ENCODE data around the gene DLL3. TPM values are rescaled to one million over a fixed set of nuclear protein-coding genes. Genes with fewer than 3 reads are reported as not detected.

Gene DLL3
- total RNA-seq, 1 donor from 2014 or later = 0.53 TPM

- ChIA-PET POLR2A (interaction anchor here (1.0 to 1.3 kb wide), 2 partner anchors 62 to 106 kb away, joined by 3 to 5 read pairs; partner anchors contain the start of gene SUPT5H), CTCF (interaction anchor here (0.9 to 1.3 kb wide), 2 partner anchors 18 to 71 kb away, joined by 3 read pairs; partner anchors contain the start of gene RPS16)
- Mint-ChIP-seq H3K9me3 (no peaks in the 10 kb centered on the region), H3K27me3 (peaks cover 31% of the 10 kb centered on the region), H3K27ac (no peak overlapping the region), H3K4me3 (peak overlapping the region; percentile 83), H3K4me1 (peaks cover 25% of the 10 kb centered on the region), H3K36me3 (ENCODE audit: low read depth) (no peaks in the 10 kb centered on the region)
- ATAC-seq (ENCODE audit: low read depth) (peak; percentile 78), DNase-seq (peak; percentile 59)
- TF ChIP-seq CTCF (IDR thresholded peaks at IDR 0.05) = no peak
- intact Hi-C loops (cut with micrococcal nuclease) = loop anchor here (10.0 kb wide), 1 partner anchor 1098 kb away; the partner anchor contains the start of gene LTBP4
Observed at GRCh38 chr19:39506944-39507714, 8.4 kb downstream of the DLL3 start.

GRCh38 chr19:39507715-39508364, 9.1 kb downstream of the DLL3 start:
- H3K4me1 Mint-ChIP-seq = peaks cover 25% of the 10 kb centered on the region
- intact Hi-C loops (cut with micrococcal nuclease) = loop anchor here (10.0 kb wide), 1 partner anchor 1097 kb away; the partner anchor contains the start of gene LTBP4
- peak overlapping the region; percentile 83 for H3K4me3 Mint-ChIP-seq
- no peaks in the 10 kb centered on the region for H3K36me3 Mint-ChIP-seq (ENCODE audit: low read depth)
- ChIA-PET POLR2A (interaction anchor here (1.3 kb wide), 1 partner anchor 63 kb away, joined by 5 read pairs; the partner anchor contains the start of gene SUPT5H), CTCF (interaction anchor here (0.9 to 1.3 kb wide), 2 partner anchors 17 to 72 kb away, joined by 3 read pairs; partner anchors contain the start of gene RPS16)
- no peak for TF ChIP-seq CTCF (IDR thresholded peaks at IDR 0.05)
- ATAC-seq (ENCODE audit: low read depth) (no peak), DNase-seq (no peak)
- H3K27me3 Mint-ChIP-seq = peaks cover 31% of the 10 kb centered on the region
- no peak overlapping the region for H3K27ac Mint-ChIP-seq
- H3K9me3 Mint-ChIP-seq = no peaks in the 10 kb centered on the region

GRCh38 chr19:39508629-39509028, 9.9 kb downstream of the DLL3 start:
- intact Hi-C loops (cut with micrococcal nuclease) = loop anchor here (10.0 kb wide), 1 partner anchor 1096 kb away; the partner anchor contains the start of gene LTBP4
- TF ChIP-seq CTCF (IDR thresholded peaks at IDR 0.05) = no peak
- Mint-ChIP-seq H3K4me1 (peaks cover 20% of the 10 kb centered on the region), H3K27me3 (peaks cover 34% of the 10 kb centered on the region), H3K4me3 (no peak overlapping the region), H3K27ac (no peak overlapping the region), H3K36me3 (ENCODE audit: low read depth) (no peaks in the 10 kb centered on the region), H3K9me3 (no peaks in the 10 kb centered on the region)
- ChIA-PET POLR2A (no interaction called here), CTCF (interaction anchor here (1.3 kb wide), 1 partner anchor 17 kb away, joined by 3 read pairs; no protein-coding TSS in a partner anchor)
- no peak for DNase-seq
- ATAC-seq (ENCODE audit: low read depth) = no peak

- H3K9me3 Mint-ChIP-seq = no peaks in the 10 kb centered on the region
- no peak overlapping the region for H3K27ac Mint-ChIP-seq
- no peak for ATAC-seq (ENCODE audit: low read depth)
- H3K27me3 Mint-ChIP-seq = peaks cover 34% of the 10 kb centered on the region
- H3K4me3 Mint-ChIP-seq = no peak overlapping the region
- intact Hi-C loops (cut with micrococcal nuclease) = loop anchor here (10.0 kb wide), 1 partner anchor 1096 kb away; the partner anchor contains the start of gene LTBP4
- H3K4me1 Mint-ChIP-seq = peaks cover 15% of the 10 kb centered on the region
- POLR2A ChIA-PET = no interaction called here
- TF ChIP-seq CTCF (IDR thresholded peaks at IDR 0.05) = no peak
- no peaks in the 10 kb centered on the region for H3K36me3 Mint-ChIP-seq (ENCODE audit: low read depth)
- no peak for DNase-seq
- CTCF ChIA-PET = no interaction called here
Observed at GRCh38 chr19:39509233-39509632, 10.5 kb downstream of the DLL3 start.

GRCh38 chr19:39512988-39513387, 14.2 kb downstream of the DLL3 start:
- Mint-ChIP-seq H3K27ac (no peak overlapping the region), H3K36me3 (ENCODE audit: low read depth) (no peaks in the 10 kb centered on the region), H3K27me3 (peaks cover 38% of the 10 kb centered on the region), H3K4me1 (peaks cover 20% of the 10 kb centered on the region), H3K4me3 (no peak overlapping the region), H3K9me3 (no peaks in the 10 kb centered on the region)
- intact Hi-C loops (cut with micrococcal nuclease) = no loop called here
- POLR2A ChIA-PET = interaction anchor here (0.6 to 0.7 kb wide), 5 partner anchors 21 to 502 kb away, joined by 3 to 8 read pairs (median 4); partner anchors contain the start of gene RPS16
- DNase-seq (no peak), ATAC-seq (ENCODE audit: low read depth) (no peak)
- CTCF ChIA-PET = no interaction called here
- TF ChIP-seq CTCF (IDR thresholded peaks at IDR 0.05) = no peak

Data from activated B cell treated with CpG ODN at 0.5 μM for 24 hours (primary cell).